GM18511 (cell line): Measurements from ENCODE around the gene ATP5PO.
A peak's percentile ranks its signal among the peaks of the same experiment; 100 is the strongest.
"Not testable (repeated sequence)": the region's sequence is repeated elsewhere in the genome, so short reads cannot be mapped to it uniquely, and the experiment has no call there.

Experiments
- ATAC-seq: cut with Tn5 transposase; IDR thresholded peaks from one replicate; pipeline ENCODE4 v1.9.1; 2021; ENCODE audit warnings: mild to moderate bottlenecking, moderate library complexity; ENCODE audit not compliant: unreplicated experiment

Gene ATP5PO

DNA sequence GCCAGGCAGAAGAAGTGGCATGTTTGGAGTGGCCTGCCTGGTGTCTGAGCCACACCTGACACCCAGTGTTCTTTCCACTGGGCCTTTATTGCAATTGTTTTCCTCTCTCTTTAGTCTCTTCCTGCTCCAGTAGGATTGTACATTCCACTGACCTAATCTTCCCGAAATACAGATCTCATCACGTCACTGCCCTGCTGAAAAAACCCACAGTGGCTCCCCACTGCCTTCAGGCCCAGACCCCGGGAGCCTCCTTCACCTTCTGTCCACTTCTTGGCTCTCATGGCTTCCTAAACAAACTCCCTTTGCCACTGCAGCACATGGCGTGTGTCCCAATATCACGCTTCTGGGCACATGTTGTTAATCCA lies 25.3 kb upstream of the ATP5PO start:
- no peak for ATAC-seq

DNA sequence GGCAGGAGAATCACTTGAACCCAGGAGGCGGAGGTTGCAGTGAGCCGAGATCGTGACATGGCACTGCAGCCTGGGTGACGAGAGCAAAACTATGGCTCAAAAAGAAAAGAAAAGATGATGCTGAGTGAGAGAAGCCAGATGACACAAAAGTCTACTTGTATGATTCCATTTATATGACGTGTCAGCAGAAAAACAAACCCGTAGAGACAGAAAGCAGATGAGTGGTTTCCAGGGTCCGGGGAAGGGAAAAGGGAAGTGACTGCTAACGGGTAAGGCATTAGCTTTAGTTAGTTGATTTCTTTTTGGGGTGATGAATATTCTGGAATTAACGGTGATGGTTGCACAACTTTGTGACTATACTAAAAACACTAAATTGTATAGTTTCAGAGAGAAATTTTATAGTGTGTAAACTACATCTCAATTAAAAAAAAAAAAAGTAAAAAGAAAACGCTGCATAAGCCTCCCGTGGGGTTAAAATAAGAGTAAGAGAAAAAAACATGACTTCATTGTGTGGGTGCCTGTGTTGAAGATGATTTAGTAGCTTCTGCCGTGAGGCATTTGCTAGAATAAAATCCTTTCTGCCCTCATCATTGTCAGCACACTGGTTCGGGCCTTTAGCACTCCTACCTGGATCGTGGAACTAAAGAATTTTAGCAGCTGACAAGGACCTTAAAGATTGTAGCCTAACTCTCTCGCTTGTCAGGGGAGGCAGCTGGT lies 24.7 kb upstream of the ATP5PO start:
- ATAC-seq, result no peak

- ATAC-seq, result no peak
These were observed 23.6 kb upstream of the ATP5PO start for GRCh38 chr21:33939226-33939625.

GRCh38 chr21:33938381-33938780 lies 22.8 kb upstream of the ATP5PO start:
- no peak for ATAC-seq

DNA sequence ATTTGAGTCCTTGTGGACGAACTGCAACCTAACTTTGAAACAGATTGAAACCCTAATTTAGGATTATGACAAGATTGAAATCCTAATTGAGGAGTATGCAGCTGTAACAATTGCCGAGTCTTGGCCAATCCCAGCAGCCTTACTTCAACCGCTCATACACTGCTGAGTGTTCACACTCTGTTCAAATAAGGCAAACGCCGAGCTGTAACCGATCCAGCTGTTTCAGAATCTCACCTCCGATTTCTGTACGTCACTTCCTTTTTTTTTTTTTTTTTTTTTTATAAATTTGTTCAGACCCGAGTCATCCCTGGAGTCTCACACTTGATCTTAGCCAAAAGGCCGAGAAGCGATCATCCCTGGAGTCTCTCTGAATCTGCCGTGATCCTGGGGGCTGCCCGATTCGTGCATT lies 22.3 kb upstream of the ATP5PO start:
- no peak for ATAC-seq

DNA sequence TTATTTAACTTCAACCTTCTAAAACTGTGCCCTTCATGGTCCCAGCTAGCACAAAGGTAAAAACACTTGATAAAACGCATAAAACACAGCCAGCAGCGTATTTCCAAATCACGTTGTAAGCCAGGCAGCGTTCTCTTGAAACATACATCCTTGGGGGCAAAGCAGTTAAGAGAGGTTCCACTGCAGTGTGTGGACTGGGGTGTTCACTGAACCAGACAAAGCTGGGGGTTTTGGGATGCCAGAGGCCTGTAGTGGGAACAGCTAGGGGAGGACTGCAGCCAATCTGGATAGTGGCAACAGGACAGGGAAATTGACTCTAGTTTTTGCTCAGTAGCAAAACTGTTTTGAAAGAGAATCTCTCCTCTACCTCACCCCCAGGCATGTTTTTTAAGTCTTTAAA lies 21.5 kb upstream of the ATP5PO start:
- ATAC-seq, result no peak

DNA sequence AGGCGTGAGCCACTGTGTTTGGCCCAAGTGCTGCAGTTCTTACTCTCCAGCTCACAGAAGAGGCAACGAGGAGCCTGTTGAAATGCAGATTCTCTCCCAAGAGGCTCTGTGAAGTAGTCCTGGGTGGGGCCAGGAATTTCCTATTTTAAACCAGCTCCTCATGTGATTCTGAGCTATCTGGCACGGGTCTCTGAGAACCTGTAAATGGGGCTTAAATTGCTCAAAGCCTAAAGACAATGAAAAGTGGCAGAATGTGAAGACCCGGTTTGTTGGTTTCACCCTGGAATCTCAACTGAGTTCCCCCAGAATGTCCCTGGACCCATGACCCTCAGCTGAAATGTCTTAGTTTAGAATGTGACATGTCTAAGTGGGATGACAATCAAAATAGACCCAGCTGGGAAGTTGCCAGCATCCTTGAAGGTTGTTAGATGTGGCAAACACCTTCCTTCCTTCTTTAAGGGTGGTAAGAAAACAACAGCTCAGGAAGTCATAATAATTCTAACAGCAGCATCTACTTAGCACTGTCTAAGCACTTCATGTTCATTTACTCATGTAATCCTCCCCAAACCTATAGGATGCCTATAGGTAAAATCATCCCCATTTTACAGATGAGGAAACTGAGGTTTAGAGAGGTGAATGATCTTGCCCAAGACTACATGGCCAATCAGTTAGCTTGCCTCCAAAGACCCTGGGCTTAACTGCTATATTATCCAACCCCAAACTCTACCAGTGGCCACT lies 20.9 kb upstream of the ATP5PO start:
- no peak for ATAC-seq

- ATAC-seq, result no peak
These were observed 17.1 kb upstream of the ATP5PO start for GRCh38 chr21:33932731-33933130.

GRCh38 chr21:33931799-33932390 lies 16.3 kb upstream of the ATP5PO start:
- no peak for ATAC-seq

- ATAC-seq, result not testable (repeated sequence)
These were observed 15.6 kb upstream of the ATP5PO start for GRCh38 chr21:33931052-33931798.

GRCh38 chr21:33926248-33926647 lies 10.6 kb upstream of the ATP5PO start:
- ATAC-seq, result not testable (repeated sequence)

DNA sequence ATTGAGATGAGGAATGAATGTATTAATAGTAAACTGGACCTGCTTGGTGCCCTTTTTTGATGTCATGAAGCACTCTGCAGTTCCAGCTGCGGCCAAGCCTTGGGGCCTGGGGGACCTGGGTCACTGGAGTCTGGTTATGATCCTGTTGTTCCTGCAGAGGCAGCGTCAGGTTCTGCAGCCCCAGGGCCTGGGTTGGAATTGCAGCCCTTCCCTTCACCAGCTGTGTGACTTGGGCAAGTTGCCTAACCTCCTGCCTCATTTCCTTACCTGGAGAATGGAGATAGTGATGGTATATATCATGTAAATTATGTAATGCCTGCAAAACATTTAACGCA lies 9.1 kb upstream of the ATP5PO start:
- no peak for ATAC-seq

DNA sequence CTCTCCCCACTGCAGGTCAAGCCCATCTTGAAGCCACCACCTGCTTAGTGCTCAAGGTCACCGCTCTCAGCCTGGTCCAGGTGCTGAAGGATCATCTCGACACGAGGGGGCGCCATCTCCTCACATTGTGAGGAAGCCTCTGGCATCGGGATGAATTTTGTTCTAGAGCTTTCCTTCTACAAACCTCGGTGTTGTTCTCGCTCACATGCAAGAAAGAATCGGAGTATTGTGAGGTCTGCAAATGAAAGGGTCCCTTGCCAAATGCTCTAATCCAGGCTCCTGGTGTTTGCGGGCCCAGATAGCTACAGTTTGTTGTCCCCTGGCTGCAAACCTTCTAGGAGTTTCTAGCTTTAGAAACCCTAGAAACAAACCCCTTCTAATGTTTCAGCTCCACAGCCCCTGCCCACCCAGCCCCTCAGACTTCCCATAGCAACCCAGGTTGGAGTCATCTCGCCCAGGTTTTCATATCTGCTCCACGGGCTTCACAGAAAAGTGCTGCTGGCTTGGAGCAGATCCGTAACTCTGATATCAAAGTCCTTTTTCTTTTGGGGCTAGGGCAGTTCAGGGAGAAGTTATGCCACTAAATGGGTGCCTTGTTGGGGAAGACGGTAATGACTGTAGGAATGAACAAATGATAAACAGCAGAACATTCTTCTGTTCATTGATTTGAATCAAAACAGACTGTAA lies 8.6 kb upstream of the ATP5PO start:
- peak; percentile 71 for ATAC-seq

GRCh38 chr21:33917421-33917820 lies 1.8 kb upstream of the ATP5PO start:
- ATAC-seq, result no peak

DNA sequence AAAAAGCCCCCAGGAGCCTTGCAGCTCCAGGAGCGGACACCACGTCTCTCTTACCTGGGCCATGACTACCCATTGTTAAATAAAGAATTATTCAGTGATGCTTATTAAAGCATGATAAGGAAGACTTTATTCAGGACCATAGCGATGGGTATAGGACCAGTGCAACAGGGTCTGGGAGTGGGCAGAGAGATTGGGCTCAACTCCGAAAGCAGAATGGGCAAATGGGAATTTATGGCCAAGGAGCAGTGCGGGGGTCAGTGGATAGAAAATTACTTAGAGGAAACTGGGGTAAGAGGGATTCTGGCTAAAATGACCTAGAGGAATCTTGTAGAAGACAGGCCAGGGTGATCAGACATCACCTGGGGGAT lies 580 bp upstream of the ATP5PO start:
- ATAC-seq, result no peak

DNA sequence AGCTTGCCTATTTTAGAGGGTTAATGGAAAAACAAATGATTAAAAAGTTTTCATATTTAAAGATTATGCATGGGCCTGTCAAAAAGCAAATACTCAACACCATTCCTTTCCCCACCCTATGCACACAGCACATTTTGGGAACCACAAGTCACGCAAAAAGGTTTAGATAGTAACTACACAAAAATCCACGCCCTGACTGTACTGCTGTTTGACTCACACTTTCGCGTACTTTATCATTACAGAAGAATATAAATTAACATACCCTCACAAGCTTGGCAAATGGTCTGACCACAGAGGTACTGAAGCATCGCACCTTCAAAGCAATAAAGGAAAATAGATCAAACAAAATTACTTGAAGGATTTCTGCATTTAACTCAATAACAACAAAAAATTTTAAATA lies 1.4 kb downstream of the ATP5PO start:
- ATAC-seq, result no peak

- no peak for ATAC-seq
These were observed 5.8 kb downstream of the ATP5PO start for GRCh38 chr21:33909756-33910155.

- ATAC-seq, result no peak
These were observed 6.8 kb downstream of the ATP5PO start for GRCh38 chr21:33908760-33909159.

DNA sequence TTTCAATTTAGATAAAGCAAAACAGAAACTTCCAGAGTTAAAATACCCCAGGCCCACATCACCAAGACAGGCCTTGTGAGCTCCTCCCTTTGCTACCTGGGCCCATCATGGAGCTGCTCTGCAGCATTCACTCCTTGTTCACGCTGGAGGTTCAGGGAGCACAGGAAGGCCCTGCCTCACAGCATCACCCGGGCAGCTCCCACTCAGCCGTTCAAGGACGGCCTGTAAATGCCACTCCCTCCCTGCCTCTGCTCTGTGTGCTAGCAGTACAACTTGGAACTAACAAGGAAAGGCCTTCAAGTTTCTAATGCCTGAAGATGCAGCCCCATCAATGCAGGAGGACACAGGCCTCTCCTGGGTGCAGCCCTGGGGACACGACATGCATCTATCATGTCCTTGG lies 11.6 kb downstream of the ATP5PO start:
- ATAC-seq, result no peak

- no peak for ATAC-seq
These were observed 13.3 kb downstream of the ATP5PO start for GRCh38 chr21:33902349-33902748.
